ENCODE measurements around the gene TAMM41. TPM values are rescaled to one million over a fixed set of nuclear protein-coding genes. Genes with fewer than 3 reads are reported as not detected.

The TAMM41 gene
- total and polyA plus RNA-seq, 9 of the 15 experiments (the other 6 are each of a cell fraction or from before 2014, with no cell fraction given), result 8.6 to 74.6 (median 29.3) TPM

DNA sequence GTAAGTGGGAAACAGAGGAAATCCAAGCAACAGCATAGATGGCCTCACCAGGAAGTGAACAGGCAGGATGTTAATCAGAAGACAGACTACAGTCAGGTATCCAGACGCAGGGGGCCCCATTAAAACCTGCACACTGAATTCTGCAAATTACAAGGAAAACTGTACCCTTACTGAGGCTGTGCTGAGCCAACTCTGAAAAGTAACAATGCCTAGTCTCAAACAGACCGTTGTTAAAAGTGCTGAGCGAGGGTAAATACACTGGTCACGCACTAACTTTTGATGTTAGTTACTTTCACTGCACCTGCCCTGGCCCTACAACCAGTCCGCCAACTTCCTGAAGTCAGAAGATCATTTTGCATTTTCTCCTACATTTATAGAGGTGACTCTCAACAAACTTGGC lies 1.0 kb downstream of the TAMM41 start:
- Histone ChIP-seq H3K36me3 (ENCODE audit: control insufficient read depth, insufficient read depth, low read length) (peaks cover 44% of the 10 kb centered on the region), H3K4me2 (ENCODE audit: insufficient read depth, low read length) (peak overlapping the region; percentile 96), H3K27ac (ENCODE audit: extremely low read depth, low read depth, low read length) (peak overlapping the region; percentile 86), H3K79me2 (ENCODE audit: control insufficient read depth, insufficient read depth, low read length) (peaks cover 27% of the 10 kb centered on the region), H2AFZ (ENCODE audit: low read depth, low read length) (peak overlapping the region; percentile 95), H3K9me3 (replicated peaks; ENCODE audit: control insufficient read depth, insufficient read depth, low read depth, low read length) (peaks cover 2% of the 10 kb centered on the region; the same call in 1 of the 2 replicates), H3K4me1 (replicated peaks in 1 of 2; ENCODE audit: control insufficient read depth in 2 of 2, insufficient read depth in 2 of 2, low read length in 2 of 2) (peaks cover 7 to 10% of the 10 kb centered on the region in 2 experiments; a peak in 3 of 5 replicates), H3K9me1 (ENCODE audit: control insufficient read depth, insufficient read depth, low read length) (no peaks in the 10 kb centered on the region), H3K4me3 (peak overlapping the region; percentile 91), H3K9ac (ENCODE audit: insufficient read depth in 1 of 2, low read depth in 2 of 2, low read length in 2 of 2) (peak overlapping the region; percentile 93 to 99; a peak in 3 of 4 replicates), H3K27me3 (ENCODE audit: control insufficient read depth in 2 of 2, insufficient read depth in 2 of 2, low read length in 2 of 2) (no peaks in the 10 kb centered on the region), H4K20me1 (replicated peaks; ENCODE audit: control insufficient read depth, insufficient read depth, low read length) (no peaks in the 10 kb centered on the region)
- POLR2A ChIA-PET, result interaction anchor here (0.8 kb wide), 1 partner anchor 292 kb away, joined by 4 read pairs; no protein-coding TSS in a partner anchor
- FAIRE-seq (peak; percentile 29), DNase-seq (ENCODE audit: extremely low read depth in 1 of 4, low spot score in 3 of 4) (peak in 2 of 4 experiments; percentile 39 to 53), ATAC-seq (peak; percentile 12; the same call in 2 of the 3 replicates)
- TF ChIP-seq MECOM (CRISPR knock-in tag; IDR thresholded peaks at IDR 0.05), result no peak
- no peak for TF ChIP-seq E2F3 (CRISPR knock-in tag; IDR thresholded peaks at IDR 0.05)
- no peak for TF ChIP-seq FOSL1 (tag; conservative IDR thresholded peaks at IDR 0.05)
- peak in 1 of 3 experiments; percentile 19 for TF ChIP-seq YY1 (IDR thresholded peaks at IDR 0.05; ENCODE audit: borderline replicate concordance in 1 of 3, control insufficient read depth in 1 of 3, extremely low read depth in 1 of 3, insufficient read depth in 3 of 3, insufficient read length in 1 of 3, insufficient replicate concordance in 2 of 3, low read depth in 1 of 3, low read length in 2 of 3)
- peak; percentile 79 for TF ChIP-seq C11orf30 (IDR thresholded peaks at IDR 0.05; ENCODE audit: low read depth)
- no peak for TF ChIP-seq SAP30 (IDR thresholded peaks at IDR 0.05; ENCODE audit: borderline replicate concordance, insufficient read depth, low read depth, low read length, poor library complexity, severe bottlenecking)
- TF ChIP-seq, protein P1, sequence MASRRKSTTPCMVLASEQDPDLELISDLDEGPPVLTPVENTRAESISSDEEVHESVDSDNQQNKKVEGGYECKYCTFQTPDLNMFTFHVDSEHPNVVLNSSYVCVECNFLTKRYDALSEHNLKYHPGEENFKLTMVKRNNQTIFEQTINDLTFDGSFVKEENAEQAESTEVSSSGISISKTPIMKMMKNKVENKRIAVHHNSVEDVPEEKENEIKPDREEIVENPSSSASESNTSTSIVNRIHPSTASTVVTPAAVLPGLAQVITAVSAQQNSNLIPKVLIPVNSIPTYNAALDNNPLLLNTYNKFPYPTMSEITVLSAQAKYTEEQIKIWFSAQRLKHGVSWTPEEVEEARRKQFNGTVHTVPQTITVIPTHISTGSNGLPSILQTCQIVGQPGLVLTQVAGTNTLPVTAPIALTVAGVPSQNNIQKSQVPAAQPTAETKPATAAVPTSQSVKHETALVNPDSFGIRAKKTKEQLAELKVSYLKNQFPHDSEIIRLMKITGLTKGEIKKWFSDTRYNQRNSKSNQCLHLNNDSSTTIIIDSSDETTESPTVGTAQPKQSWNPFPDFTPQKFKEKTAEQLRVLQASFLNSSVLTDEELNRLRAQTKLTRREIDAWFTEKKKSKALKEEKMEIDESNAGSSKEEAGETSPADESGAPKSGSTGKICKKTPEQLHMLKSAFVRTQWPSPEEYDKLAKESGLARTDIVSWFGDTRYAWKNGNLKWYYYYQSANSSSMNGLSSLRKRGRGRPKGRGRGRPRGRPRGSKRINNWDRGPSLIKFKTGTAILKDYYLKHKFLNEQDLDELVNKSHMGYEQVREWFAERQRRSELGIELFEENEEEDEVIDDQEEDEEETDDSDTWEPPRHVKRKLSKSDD (conservative IDR thresholded peaks at IDR 0.05; ENCODE audit: low read length), result no peak
- no peak for TF ChIP-seq U2AF2 (optimal IDR thresholded peaks at IDR 0.05; ENCODE audit: low read depth, low read length)
- TF ChIP-seq NFE2 (IDR thresholded peaks at IDR 0.05; ENCODE audit: low read depth), result 0 out of 2 replicates have a peak, but pooled peaks have one; percentile 10
- peak; percentile 27 for TF ChIP-seq TAF1 (IDR thresholded peaks at IDR 0.05; ENCODE audit: control insufficient read depth, extremely low read depth, insufficient read depth, low read length, severe bottlenecking)
- TF ChIP-seq IRF2 (CRISPR knock-in tag; IDR thresholded peaks at IDR 0.05), result no peak
- TF ChIP-seq ZNF316 (IDR thresholded peaks at IDR 0.05), result peak; percentile 87
- peak; percentile 9; the same call in 1 of the 2 replicates for TF ChIP-seq CBFA2T3 (IDR thresholded peaks at IDR 0.05)
- TF ChIP-seq MAFG (tag; conservative IDR thresholded peaks at IDR 0.05), result peak; percentile 57
- peak; percentile 68 for TF ChIP-seq MAFF (IDR thresholded peaks at IDR 0.05; ENCODE audit: low read length)
- TF ChIP-seq BRD9 (IDR thresholded peaks at IDR 0.05; ENCODE audit: low read depth, partially characterized antibody), result no peak
- TF ChIP-seq ZNF830 (CRISPR knock-in tag; IDR thresholded peaks at IDR 0.05), result no peak
- TF ChIP-seq ELF1 (tag; IDR thresholded peaks at IDR 0.05), result peak; percentile 28; the same call in 1 of the 2 replicates
- TF ChIP-seq BCL6 (CRISPR knock-in tag; IDR thresholded peaks at IDR 0.05), result no peak
- TF ChIP-seq MAFK (IDR thresholded peaks at IDR 0.05; ENCODE audit: low read length), result peak; percentile 67
- no peak for TF ChIP-seq FOXP1 (CRISPR knock-in tag; IDR thresholded peaks at IDR 0.05)
- TF ChIP-seq SMARCA4 (IDR thresholded peaks at IDR 0.05), result no peak
- no peak for TF ChIP-seq MYNN (IDR thresholded peaks at IDR 0.05)
- no peak for TF ChIP-seq MYNN (CRISPR knock-in tag; IDR thresholded peaks at IDR 0.05)
- in situ Hi-C loops (cut with MboI), result no loop called here
- WGBS (ENCODE audit: insufficient coverage, low coverage, missing lambda C conversion rate), result 9% methylated on average over 5 of the region's 5 CpGs
- TSS peak; percentile 64 for BruUV-seq (replicated peaks)
- intact Hi-C loops (cut with micrococcal nuclease), result loop anchor here (5.0 kb wide), 1 partner anchor 332 kb away; no protein-coding TSS in a partner anchor
- CTCF ChIA-PET (ENCODE audit: low intra/inter-chr PET ratio), result no interaction called here

Data from K562 (cell line).